ENCODE data around the gene TM9SF4.

Gene TM9SF4

GRCh38 chr20:32206760-32207625 lies 97.5 kb downstream of the TM9SF4 start:
- peak; percentile 36 for DNase-seq (ENCODE audit: low spot score)

DNA sequence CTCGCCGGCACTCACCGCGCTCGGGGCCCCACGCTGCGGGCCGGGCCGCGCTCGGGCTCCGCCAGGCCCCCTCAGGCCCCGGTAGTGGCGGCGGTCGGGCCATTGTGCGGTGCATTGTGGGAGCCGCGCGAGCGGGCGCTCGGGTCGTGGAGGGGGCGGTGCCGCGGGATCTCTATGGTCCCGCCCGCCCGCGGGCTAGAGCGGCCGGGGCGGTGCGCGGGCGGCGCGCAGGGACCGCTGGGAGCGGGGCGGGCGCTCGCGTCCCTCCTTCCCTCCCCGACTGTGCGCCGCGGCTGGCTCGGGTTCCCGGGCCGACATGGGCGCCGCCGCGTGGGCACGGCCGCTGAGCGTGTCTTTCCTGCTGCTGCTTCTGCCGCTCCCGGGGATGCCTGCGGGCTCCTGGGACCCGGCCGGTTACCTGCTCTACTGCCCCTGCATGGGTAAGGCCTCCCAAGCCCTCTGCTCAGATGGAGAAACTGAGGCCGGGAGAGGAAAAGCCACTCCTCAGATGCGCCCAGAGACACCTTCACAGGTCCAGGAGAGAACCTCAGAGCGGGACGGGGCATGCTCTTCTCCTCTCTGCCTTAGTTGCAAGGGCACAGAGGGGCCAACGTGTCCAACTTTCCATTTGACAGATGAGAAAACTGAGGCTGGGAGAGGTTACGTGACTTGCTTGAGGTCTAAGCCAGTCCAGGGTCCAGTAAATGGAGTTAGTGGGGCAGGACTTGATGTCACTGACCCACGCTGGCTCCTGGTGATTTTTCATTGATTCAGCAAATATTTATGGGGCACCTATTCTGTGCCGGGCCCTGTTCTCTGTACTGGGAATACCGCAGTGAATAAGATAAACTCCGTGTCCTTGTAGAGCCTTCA lies 98.3 kb downstream of the TM9SF4 start, which contains the start of the genes PLAGL2 and POFUT1:
PLAGL2 (minus strand) TSS at position 118 of the 873 bp plus-strand sequence. CDS start 5,565 bp downstream, outside the sequence.
POFUT1 (plus strand) TSS at position 255 of the 873 bp plus-strand sequence; CDS start at position 317, 62 bp downstream.
- DNase-seq (ENCODE audit: low spot score) = peak; percentile 100

- no peak for DNase-seq (ENCODE audit: low spot score)
These were observed 99.1 kb downstream of the TM9SF4 start for GRCh38 chr20:32208499-32209154.

DNA sequence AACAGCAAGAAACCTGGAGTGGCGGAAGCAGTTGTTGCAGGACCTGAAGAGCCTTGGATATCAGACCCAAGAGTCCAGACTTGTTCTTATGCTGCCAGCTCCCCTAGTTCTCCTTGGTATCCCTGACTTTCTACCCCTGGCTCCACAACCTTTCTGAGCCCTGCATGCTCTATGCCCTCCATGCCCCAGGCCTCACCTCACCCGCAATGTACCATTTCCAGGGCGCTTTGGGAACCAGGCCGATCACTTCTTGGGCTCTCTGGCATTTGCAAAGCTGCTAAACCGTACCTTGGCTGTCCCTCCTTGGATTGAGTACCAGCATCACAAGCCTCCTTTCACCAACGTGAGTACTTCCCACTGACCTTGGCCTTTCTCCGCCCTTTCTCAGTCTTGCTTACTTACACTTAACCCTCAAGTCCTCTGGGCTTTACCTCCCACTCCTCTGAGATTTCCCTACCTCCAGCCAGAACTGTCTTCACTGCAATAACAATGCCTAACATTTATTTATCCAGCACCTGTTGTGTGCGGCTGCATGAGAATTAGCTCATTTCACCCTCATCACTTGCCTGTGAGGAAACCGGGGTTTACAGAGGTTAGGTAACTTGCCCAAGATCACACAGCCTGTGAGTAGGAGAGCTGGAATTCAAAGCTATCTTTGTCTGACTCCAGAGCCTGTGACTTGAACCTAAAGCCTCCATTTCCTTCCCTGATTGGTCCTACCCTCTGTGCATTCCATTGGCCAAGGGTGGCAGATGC lies 100.5 kb downstream of the TM9SF4 start:
- DNase-seq (ENCODE audit: low spot score) = no peak

GRCh38 chr20:32213870-32214269 lies 104.4 kb downstream of the TM9SF4 start:
- no peak for DNase-seq (ENCODE audit: low spot score)

- DNase-seq (ENCODE audit: low spot score) = no peak
These were observed 105.6 kb downstream of the TM9SF4 start for GRCh38 chr20:32215147-32215546.

DNA sequence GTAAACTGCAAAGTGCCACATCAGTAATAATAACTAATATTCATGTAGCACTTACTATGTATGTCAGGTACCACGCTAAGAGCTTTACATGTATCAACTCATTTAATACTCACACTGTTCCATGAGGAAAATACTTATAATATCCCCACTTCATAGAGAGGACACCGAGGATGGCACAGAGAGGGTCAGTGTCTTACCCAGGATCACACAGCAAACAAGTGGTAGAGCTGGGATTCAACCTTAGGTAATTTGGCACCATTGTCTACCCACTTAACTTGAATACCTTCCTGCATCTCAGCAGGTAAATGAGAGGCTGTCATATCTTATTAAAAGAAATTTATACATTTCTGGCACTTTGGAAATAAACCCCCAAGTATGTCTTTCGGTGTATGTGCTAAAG lies 106.2 kb downstream of the TM9SF4 start:
- DNase-seq (ENCODE audit: low spot score) = no peak

- no peak for DNase-seq (ENCODE audit: low spot score)
These were observed 106.9 kb downstream of the TM9SF4 start for GRCh38 chr20:32216179-32217142.

Data from AG08396 (cell line).